HG03025 (cell line): ENCODE measurements around the gene KIF16B.
"Not testable (repeated sequence)": the region's sequence is repeated elsewhere in the genome, so short reads cannot be mapped to it uniquely, and the experiment has no call there.

Experiments used
- ATAC-seq: cut with Tn5 transposase; IDR thresholded peaks from one replicate; pipeline ENCODE4 v1.9.1; 2021; ENCODE audit warnings: mild to moderate bottlenecking, moderate library complexity; ENCODE audit not compliant: unreplicated experiment, low FRiP score

Gene KIF16B

GRCh38 chr20:16228722-16229121 is 344.5 kb downstream of the KIF16B start:
- no peak for ATAC-seq

GRCh38 chr20:16226961-16227360 is 346.3 kb downstream of the KIF16B start:
- not testable (repeated sequence) for ATAC-seq

- no peak for ATAC-seq
Measured at GRCh38 chr20:16224836-16225235, 348.4 kb downstream of the KIF16B start.

- no peak for ATAC-seq
Measured at GRCh38 chr20:16222859-16223411, 350.3 kb downstream of the KIF16B start.
